Neural progenitor cell (in vitro differentiated cells): Measurements from ENCODE around the gene FAM135A. TPM values are rescaled to one million over a fixed set of nuclear protein-coding genes. Genes with fewer than 3 reads are reported as not detected.

Source experiments
- DNase-seq: peaks from one replicate; pipeline ENCODE4 v3.0.0-alpha.2; 2016; ENCODE audit warnings: low spot score
- H2AFZ ChIP-seq: fragments of 200-600 bp; sonication (generic); replicated peaks from 2 replicates; pipeline ENCODE4 v1.6.1; 2016; ENCODE audit warnings: antibody characterized with exemption
- H3F3A ChIP-seq: fragments of 200-600 bp; sonication (generic); 2 replicates; pipeline ENCODE4 v1.6.1; 2016; ENCODE audit warnings: antibody characterized with exemption, low read depth
- H3K27ac ChIP-seq: fragments of 200-600 bp; sonication (generic); 2 replicates; pipeline ENCODE4 v1.5.1; 2016; ENCODE audit warnings: mild to moderate bottlenecking
- H3K27me3 ChIP-seq: fragments of 200-600 bp; sonication (generic); 2 replicates; pipeline ENCODE4 v1.6.1; 2016; ENCODE audit warnings: mild to moderate bottlenecking, moderate library complexity
- H3K36me3 ChIP-seq: fragments of 200-600 bp; sonication (generic); 2 replicates; pipeline ENCODE4 v1.5.1; 2016
- H3K4me1 ChIP-seq: fragments of 200-600 bp; sonication (generic); 2 replicates; pipeline ENCODE4 v1.6.1; 2016; ENCODE audit warnings: mixed run types
- H3K4me2 ChIP-seq: fragments of 200-600 bp; sonication (generic); 2 replicates; pipeline ENCODE4 v1.6.1; 2016
- H3K4me3 ChIP-seq: fragments of 200-600 bp; sonication (generic); 2 replicates; pipeline ENCODE4 v1.5.1; 2016
- H3K79me2 ChIP-seq: fragments of 200-600 bp; sonication (generic); 2 replicates; pipeline ENCODE4 v1.6.1; 2016; ENCODE audit warnings: low read depth
- H3K9ac ChIP-seq: fragments of 200-600 bp; sonication (generic); 2 replicates; pipeline ENCODE4 v1.6.1; 2016
- H3K9me3 ChIP-seq: fragments of 200-600 bp; sonication (generic); 2 replicates; pipeline ENCODE4 v1.5.1; 2016; ENCODE audit warnings: low read depth
- H4K20me1 ChIP-seq: fragments of 200-600 bp; sonication (generic); 2 replicates; pipeline ENCODE4 v1.6.1; 2016; ENCODE audit warnings: low read depth
- H3K27ac Mint-ChIP-seq: 3 replicates; pipeline ENCODE4 v1.8.0; 2021; ENCODE audit warnings: mixed read lengths
- H3K27me3 Mint-ChIP-seq: 2 replicates; pipeline ENCODE4 v1.8.0; 2022; ENCODE audit warnings: low read depth, mild to moderate bottlenecking, inconsistent platforms, moderate library complexity, mixed read lengths; ENCODE audit not compliant: insufficient read depth
- H3K36me3 Mint-ChIP-seq: 3 replicates; pipeline ENCODE4 v1.8.0; 2021; ENCODE audit warnings: mixed read lengths
- H3K4me1 Mint-ChIP-seq: 3 replicates; pipeline ENCODE4 v1.8.0; 2021; ENCODE audit warnings: mixed read lengths
- H3K4me3 Mint-ChIP-seq: 3 replicates; pipeline ENCODE4 v1.8.0; 2021; ENCODE audit warnings: mild to moderate bottlenecking, moderate library complexity, mixed read lengths
- H3K9me3 Mint-ChIP-seq: 3 replicates; pipeline ENCODE4 v1.8.0; 2020; ENCODE audit warnings: mixed read lengths
- CTCF ChIP-seq: fragments of 200-600 bp; sonication (generic); IDR thresholded peaks from 2 replicates; pipeline ENCODE4 v1.5.1; 2017; ENCODE audit warnings: antibody characterized with exemption, mild to moderate bottlenecking
- EZH2 ChIP-seq: fragments of 200-600 bp; sonication (generic); IDR thresholded peaks from 2 replicates; pipeline ENCODE4 v1.6.1; 2017; ENCODE audit warnings: antibody characterized with exemption, mild to moderate bottlenecking, moderate library complexity
- EZH2phosphoT487 ChIP-seq: fragments of 200-600 bp; sonication (generic); IDR thresholded peaks from 2 replicates; pipeline ENCODE4 v1.6.1; 2017; ENCODE audit warnings: antibody characterized with exemption
- total RNA-seq: library from RNA; depleted of rRNA; stranded (reverse); fragments of >200 nt; gene quantifications from 2 replicates; pipeline ENCODE4 v1.2.3, GENCODE V29; 2015; ENCODE audit warnings: low replicate concordance

FAM135A gene
- total RNA-seq, 1 donor from 2014 or later, result 85.3 TPM

GRCh38 chr6:70506321-70506720, 93.0 kb downstream of the FAM135A start:
- Histone ChIP-seq H3K9me3 (no peaks in the 10 kb centered on the region), H3K27ac (no peak overlapping the region), H3F3A (no peaks in the 10 kb centered on the region), H3K27me3 (no peaks in the 10 kb centered on the region), H3K4me3 (no peak overlapping the region), H3K9ac (no peak overlapping the region), H3K36me3 (peaks cover 32% of the 10 kb centered on the region), H3K79me2 (no peaks in the 10 kb centered on the region), H2AFZ (no peak overlapping the region), H3K4me1 (no peaks in the 10 kb centered on the region), H4K20me1 (no peaks in the 10 kb centered on the region), H3K4me2 (no peak overlapping the region)
- peaks cover 47% of the 10 kb centered on the region for H3K36me3 Mint-ChIP-seq
- H3K9me3 Mint-ChIP-seq, result peaks cover 16% of the 10 kb centered on the region
- no peak for TF ChIP-seq EZH2phosphoT487
- TF ChIP-seq EZH2, result no peak
- no peak for TF ChIP-seq CTCF
- no peak for DNase-seq
- H3K27me3 Mint-ChIP-seq, result no peaks in the 10 kb centered on the region
- no peak overlapping the region for H3K27ac Mint-ChIP-seq
- no peak overlapping the region for H3K4me3 Mint-ChIP-seq
- H3K4me1 Mint-ChIP-seq, result peaks cover 3% of the 10 kb centered on the region

DNA sequence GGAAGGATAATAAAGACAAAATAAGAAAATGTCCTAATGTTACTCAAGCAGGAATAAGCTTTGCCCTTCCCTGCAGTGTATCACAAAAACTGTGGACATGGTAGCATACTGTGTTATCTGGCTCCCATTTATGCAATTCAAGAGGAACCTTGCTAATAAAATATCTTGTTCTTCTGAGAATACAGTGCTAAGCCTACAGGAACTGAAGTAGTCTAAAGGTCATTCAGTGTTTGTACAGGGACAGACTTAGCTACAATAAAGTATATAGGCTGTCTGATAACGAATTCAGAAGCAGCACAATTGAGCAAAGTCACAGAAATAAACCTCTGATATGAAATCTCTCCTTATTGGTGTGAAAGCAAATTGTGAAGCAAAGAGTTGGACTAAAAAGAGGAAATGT, 93.9 kb downstream of the FAM135A start:
- Mint-ChIP-seq H3K4me3 (no peak overlapping the region), H3K27me3 (no peaks in the 10 kb centered on the region), H3K27ac (no peak overlapping the region), H3K9me3 (peaks cover 13% of the 10 kb centered on the region), H3K4me1 (peaks cover 3% of the 10 kb centered on the region), H3K36me3 (peaks cover 42% of the 10 kb centered on the region)
- peaks cover 30% of the 10 kb centered on the region for H3K36me3 ChIP-seq
- no peak overlapping the region for H3K4me2 ChIP-seq
- DNase-seq, result no peak
- H3K27me3 ChIP-seq, result no peaks in the 10 kb centered on the region
- H2AFZ ChIP-seq, result no peak overlapping the region
- no peaks in the 10 kb centered on the region for H3K9me3 ChIP-seq
- no peaks in the 10 kb centered on the region for H3K4me1 ChIP-seq
- no peaks in the 10 kb centered on the region for H4K20me1 ChIP-seq
- H3K4me3 ChIP-seq, result no peak overlapping the region
- no peak for TF ChIP-seq EZH2phosphoT487
- no peak for TF ChIP-seq EZH2
- TF ChIP-seq CTCF, result no peak
- no peak overlapping the region for H3K27ac ChIP-seq
- no peaks in the 10 kb centered on the region for H3K79me2 ChIP-seq
- no peak overlapping the region for H3K9ac ChIP-seq
- H3F3A ChIP-seq, result no peaks in the 10 kb centered on the region

- no peak overlapping the region for H3K9ac ChIP-seq
- Mint-ChIP-seq H3K4me3 (no peak overlapping the region), H3K27me3 (no peaks in the 10 kb centered on the region), H3K36me3 (peaks cover 27% of the 10 kb centered on the region), H3K9me3 (peaks cover 8% of the 10 kb centered on the region), H3K4me1 (peaks cover 3% of the 10 kb centered on the region), H3K27ac (no peak overlapping the region)
- no peak overlapping the region for H3K27ac ChIP-seq
- no peaks in the 10 kb centered on the region for H3F3A ChIP-seq
- no peak overlapping the region for H3K4me2 ChIP-seq
- no peaks in the 10 kb centered on the region for H3K4me1 ChIP-seq
- no peaks in the 10 kb centered on the region for H4K20me1 ChIP-seq
- no peaks in the 10 kb centered on the region for H3K79me2 ChIP-seq
- peaks cover 12% of the 10 kb centered on the region for H3K36me3 ChIP-seq
- H3K27me3 ChIP-seq, result no peaks in the 10 kb centered on the region
- TF ChIP-seq EZH2 (no peak), EZH2phosphoT487 (no peak), CTCF (no peak)
- H2AFZ ChIP-seq, result no peak overlapping the region
- no peak overlapping the region for H3K4me3 ChIP-seq
- H3K9me3 ChIP-seq, result no peaks in the 10 kb centered on the region
- DNase-seq, result no peak
These were observed 95.6 kb downstream of the FAM135A start for GRCh38 chr6:70508953-70509352.

DNA sequence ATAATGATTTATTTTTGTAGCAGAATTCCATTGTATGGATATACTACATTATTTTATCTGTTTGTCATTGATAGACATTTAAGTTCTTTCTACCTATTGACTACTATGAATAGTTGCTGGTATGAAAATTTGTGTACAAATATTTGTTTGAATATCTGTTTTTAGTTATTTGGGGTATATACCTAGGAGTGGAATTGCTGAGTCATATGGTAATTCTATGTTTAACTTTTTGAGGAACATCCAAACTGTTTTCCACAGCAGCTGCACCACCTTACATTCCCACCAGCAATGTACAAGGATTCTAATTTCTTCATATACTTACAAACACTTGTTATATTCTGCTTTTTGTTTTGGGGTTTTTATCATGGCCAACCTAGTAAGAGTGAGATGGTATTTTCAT, 97.3 kb downstream of the FAM135A start:
- Histone ChIP-seq H3K27me3 (no peaks in the 10 kb centered on the region), H3K27ac (no peak overlapping the region), H3K36me3 (no peaks in the 10 kb centered on the region), H3K9me3 (no peaks in the 10 kb centered on the region), H3K4me1 (no peaks in the 10 kb centered on the region), H3K4me2 (no peak overlapping the region), H3K79me2 (no peaks in the 10 kb centered on the region), H3K4me3 (no peak overlapping the region), H3K9ac (no peak overlapping the region), H2AFZ (no peak overlapping the region), H4K20me1 (no peaks in the 10 kb centered on the region), H3F3A (no peaks in the 10 kb centered on the region)
- Mint-ChIP-seq H3K4me3 (no peak overlapping the region), H3K36me3 (peaks cover 21% of the 10 kb centered on the region), H3K27me3 (no peaks in the 10 kb centered on the region), H3K4me1 (peaks cover 3% of the 10 kb centered on the region), H3K27ac (no peak overlapping the region), H3K9me3 (no peaks in the 10 kb centered on the region)
- no peak for DNase-seq
- TF ChIP-seq EZH2phosphoT487, result no peak
- no peak for TF ChIP-seq CTCF
- TF ChIP-seq EZH2, result no peak
